GM19035 (cell line): Measurements from ENCODE around the gene HPRT1.
"Not testable (repeated sequence)": the region's sequence is repeated elsewhere in the genome, so short reads cannot be mapped to it uniquely, and the experiment has no call there.

Experiments
- ATAC-seq: cut with Tn5 transposase; IDR thresholded peaks from one replicate; pipeline ENCODE4 v1.9.1; 2021; ENCODE audit not compliant: unreplicated experiment

HPRT1 gene, protein sequence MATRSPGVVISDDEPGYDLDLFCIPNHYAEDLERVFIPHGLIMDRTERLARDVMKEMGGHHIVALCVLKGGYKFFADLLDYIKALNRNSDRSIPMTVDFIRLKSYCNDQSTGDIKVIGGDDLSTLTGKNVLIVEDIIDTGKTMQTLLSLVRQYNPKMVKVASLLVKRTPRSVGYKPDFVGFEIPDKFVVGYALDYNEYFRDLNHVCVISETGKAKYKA

DNA sequence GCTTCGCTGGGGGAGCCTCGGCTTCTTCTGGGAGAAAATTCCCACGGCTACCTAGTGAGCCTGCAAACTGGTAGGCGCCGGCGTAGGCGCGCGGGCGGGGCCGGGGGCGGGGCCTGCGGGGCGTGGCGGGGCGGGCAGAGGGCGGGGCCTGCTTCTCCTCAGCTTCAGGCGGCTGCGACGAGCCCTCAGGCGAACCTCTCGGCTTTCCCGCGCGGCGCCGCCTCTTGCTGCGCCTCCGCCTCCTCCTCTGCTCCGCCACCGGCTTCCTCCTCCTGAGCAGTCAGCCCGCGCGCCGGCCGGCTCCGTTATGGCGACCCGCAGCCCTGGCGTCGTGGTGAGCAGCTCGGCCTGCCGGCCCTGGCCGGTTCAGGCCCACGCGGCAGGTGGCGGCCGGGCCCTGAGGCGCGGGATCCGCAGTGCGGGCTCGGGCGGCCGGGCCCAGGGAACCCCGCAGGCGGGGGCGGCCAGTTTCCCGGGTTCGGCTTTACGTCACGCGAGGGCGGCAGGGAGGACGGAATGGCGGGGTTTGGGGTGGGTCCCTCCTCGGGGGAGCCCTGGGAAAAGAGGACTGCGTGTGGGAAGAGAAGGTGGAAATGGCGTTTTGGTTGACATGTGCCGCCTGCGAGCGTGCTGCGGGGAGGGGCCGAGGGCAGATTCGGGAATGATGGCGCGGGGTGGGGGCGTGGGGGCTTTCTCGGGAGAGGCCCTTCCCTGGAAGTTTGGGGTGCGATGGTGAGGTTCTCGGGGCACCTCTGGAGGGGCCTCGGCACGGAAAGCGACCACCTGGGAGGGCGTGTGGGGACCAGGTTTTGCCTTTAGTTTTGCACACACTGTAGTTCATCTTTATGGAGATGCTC is at the start of gene HPRT1:
HPRT1 (plus strand) TSS at position 161 of the 857 bp plus-strand sequence; CDS start at position 308, 147 bp downstream.
- ATAC-seq: peak; percentile 90

DNA sequence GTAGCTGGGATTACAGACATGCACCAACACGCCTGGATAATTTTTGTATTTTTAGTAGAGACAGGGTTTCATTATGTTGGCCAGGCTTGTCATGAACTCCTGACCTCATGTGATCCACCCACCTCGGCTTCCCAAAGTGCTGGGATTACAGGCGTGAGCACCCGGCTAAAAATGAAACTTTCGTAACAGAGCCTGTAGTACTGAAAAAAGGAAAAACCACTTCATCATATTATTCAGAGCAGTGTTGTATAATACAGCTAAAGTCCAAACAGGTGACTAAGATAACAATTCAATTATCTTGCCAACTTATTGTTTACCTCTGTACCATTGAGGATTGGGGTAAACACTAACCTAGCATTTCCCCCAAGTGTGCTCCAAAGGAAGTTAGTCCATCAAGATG is 43.9 kb upstream of the HPRT1 start:
- no peak for ATAC-seq

DNA sequence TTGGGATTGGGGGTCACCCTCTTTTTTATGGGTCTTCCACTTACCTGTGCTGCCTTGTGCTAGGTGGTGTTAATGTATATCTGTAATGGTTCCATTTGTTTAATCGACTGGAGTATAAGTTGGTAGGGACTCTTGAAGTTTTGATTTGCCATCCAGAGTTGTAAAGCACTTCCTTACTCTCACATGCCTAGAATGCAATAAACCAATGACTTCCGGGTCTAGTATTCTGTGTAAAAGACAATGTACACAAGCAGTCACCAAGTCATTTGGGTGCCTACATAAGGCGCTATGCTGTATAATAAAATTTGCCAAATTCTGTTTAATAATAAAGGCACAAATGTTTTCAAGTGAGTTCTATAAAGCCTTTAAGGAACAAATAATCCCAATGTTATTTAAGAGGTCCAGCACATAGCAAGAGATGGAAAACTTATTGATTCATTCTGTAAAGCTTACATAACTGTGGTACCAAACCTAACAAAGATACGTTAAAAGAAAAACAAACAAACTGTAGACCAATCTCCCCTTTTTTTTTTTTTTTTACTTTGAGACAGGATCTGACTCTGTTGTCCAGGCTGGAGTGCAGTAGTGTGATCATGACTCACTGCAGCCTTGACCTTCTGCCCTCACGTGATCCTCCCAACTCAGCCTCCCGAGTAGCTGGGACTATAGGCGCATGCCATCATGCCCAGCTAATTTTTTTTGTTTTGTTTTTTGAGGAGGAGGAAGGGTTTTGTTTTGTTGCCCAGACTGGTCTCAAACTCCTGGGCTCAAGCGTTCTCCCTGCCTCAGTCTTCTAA is 41.5 kb upstream of the HPRT1 start:
- ATAC-seq: no peak

DNA sequence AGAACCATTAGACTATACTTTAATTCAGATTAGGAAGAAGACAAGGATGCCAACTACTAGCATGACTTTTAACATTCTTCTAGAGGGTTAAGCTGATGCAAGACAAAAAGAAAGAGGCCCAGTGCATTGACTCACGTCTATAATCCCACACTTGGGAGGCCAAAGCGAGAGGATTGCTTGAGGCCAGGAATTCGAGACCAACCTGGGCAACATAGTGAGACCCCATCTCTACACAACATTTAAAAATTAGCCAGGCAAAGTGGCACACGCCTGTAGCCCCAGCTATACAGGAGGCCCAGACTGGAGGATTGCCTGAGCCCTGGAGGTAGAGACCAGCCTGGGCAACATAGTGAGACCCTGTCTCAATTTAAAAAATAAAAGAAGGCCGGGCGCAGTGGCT is 40.2 kb upstream of the HPRT1 start:
- no peak for ATAC-seq

DNA sequence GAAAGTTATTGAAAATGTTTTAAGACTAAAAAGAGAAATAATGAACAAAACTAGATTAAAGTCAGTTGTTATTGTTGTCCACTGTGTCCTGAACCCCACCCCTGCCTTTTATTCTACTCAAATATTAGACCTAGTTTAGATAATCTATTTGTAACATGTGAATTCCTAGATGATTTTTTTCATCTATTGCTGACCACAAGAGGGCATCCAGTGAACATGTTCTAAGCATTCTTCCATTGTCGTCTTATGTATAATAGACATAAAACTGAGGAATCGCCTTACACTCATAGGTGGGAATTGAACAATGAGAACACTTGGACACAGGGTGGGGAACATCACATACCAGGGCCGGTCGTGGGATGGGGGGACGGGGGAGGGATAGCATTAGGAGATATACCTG is 36.4 kb upstream of the HPRT1 start:
- no peak for ATAC-seq

DNA sequence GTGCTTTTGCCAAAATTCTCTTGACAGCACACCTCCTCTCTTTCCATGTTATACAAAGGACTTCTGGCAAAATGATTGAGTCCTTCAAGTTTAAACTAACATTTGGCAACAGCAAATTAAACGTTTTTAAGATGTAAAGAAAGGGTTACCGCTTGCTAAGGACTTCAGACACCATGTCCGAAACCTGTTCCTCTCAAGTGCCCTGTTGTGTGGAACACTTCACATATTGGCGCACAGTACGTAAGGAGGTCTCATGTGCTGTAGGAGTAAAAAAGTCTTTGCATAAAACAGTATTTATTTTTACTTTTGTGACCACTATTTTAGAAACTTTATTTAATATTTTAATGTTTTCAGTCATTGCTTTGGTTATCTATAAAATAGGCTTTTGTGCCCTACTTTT is 33.7 kb upstream of the HPRT1 start:
- no peak for ATAC-seq

DNA sequence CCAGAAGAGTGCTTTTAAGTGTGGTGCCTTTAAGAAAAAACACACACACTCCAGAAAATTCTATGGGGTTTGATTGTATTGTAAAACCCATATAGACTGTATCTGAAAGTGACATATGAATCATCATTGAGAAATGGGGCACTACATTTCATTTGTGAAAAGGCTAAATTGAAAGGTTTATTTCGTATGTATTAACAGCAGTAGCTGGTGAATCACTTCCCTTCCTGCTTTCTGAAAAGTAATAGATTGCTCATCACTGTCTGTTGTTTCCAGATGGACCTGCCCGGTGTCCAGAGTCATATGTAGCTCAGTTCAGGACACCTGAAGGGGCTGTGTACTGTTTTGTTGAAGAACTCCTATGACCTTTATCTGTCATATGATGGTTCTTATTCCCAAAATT is 28.1 kb upstream of the HPRT1 start:
- no peak for ATAC-seq

DNA sequence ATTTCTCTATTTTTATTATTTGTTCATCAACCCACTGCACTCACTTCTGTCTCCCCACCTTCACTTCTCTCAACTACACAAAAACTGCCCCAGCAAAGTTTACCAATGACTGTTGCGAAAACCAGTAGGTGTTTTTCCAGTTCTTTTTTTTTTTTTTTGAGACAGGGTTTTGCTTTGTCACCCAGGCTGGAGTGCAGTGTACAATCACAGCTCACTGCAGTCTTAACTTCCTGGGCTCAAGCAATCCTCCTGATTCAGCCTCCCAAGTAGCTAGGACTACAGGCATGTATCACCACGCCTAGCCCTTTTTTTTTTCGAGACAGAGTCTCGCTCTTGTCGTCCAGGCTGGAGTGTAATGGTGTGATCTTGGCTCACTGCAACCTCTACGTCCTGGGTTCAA is 24.1 kb upstream of the HPRT1 start:
- ATAC-seq: no peak

DNA sequence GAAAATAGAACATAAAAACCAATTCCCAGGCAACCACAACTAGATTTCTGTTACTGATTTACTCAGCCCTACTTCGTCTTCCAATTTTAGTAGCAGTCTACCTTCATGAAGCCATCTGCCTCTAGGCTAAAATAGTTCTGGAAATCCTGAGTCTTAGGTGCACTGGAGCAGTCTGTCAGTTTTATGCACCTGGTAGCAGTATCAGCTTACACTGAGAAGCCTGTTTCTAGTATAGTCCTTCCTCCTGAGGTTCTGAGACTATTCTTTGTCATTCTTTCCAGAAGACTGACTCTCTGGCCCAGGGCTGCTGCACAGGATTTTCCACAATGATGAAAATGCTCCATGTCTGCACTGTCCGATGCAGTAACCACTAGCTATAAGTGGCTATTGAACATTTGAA is 16.9 kb upstream of the HPRT1 start:
- no peak for ATAC-seq

DNA sequence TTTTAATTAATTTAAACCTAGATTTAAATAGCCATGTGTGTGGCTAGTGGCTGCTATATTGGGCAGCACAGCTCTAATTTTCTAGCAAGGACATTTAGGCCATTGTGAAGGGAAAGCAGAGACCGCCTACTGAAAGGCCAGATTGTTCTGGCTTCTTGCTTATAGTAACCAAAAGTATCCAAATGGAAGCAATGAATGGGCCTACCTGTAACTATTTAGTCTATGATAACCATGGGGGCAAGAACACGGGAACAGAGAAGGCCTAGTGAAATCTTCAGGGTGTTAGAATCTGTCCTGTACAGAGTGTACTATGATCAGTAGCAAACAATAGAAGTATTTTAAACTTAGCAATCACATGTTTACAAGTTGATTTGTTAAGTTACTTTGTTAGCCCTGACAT is 16.5 kb upstream of the HPRT1 start:
- no peak for ATAC-seq

DNA sequence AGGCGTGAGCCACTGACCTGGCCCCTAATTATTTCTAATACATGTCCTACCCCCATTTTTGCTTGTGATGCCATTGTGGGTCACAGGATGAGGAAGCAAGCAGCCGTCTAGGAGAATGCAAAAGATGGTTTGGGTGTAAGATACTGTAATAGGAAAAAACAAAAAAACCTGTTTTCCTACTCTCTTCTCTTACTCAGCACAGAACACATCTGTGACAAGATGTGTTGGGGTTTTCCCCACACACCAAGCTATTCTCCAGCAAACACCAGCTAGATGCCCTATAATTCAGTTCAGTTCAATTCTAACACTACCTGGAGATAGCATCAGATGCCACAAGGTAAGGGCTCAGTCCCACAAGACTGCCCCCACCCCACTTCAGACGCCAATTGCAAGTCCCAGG is 15.3 kb upstream of the HPRT1 start:
- ATAC-seq: no peak

DNA sequence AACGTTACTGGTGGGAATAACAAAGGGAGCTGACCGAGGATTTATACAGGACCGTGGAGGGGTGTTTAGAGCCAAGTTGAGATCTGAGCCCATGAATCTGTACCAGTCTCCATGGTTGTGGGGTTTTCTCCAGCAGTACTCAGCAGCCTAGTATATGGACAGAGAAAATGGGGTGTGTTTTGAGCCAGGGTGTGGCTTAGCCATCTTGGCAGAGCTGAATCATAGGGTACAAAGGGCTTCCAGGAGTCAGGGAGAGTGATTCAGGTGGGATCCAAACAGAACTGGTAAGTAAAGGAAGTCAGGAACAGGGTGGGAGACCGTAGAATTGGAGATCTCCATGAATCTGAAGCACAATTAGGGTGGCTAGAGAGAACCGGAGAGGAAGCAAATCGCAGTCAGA is 7.4 kb upstream of the HPRT1 start:
- ATAC-seq: no peak

DNA sequence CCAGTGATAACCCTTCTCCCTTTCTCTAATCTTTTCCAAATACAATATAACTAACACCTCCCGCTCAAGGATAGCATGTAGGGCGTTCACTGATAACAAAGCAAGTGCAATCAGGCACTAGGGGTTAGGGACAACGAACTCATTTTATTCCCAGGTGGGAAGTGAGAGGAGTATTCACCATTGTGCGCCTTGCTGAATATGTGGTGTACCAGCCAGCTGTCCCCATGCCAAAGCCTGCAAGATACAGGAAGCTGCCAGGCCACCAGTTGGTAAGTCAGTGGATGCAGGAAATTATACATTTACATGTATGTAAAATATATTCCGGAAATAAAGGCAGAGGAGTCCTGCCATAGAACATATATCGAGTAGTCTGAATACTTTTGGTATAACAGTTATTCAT is 6.3 kb upstream of the HPRT1 start:
- no peak for ATAC-seq

DNA sequence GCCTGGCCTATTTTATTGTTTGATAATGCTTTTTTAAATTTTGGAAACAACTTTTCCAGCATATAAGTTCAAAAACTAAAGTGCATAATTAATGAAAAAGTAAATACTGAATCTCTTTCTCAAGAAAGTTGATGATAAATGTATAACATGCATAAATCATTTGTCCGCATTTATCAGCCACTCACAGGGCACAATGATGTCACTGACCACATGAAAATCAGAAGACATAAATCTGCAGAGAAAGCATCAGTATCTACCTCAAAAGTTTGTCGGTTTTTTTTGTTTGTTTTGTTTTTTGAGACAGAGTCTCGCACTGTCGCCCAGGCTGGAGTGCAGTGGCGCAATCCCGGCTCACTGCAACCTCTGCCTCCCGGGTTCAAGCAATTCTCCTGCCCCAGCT is 5.5 kb upstream of the HPRT1 start:
- ATAC-seq: no peak

DNA sequence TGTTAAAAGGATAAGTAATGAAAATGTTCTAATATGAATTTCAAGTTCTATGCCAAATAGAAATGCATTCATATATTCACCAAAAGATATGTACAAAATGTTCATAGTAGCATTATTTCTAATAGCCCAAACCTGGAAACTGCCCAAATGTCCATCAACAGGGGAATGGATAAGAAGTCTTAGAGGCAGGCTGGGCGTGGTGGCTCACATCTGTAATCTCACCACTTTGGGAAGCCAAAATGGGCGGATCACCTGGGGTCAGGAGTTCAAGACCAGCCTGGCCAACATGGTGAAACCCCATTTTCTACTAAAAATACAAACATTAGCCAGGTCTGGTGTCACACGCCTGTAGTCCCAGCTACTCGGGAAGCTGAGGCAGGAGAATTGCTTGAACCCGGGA is 2.3 kb upstream of the HPRT1 start:
- no peak for ATAC-seq

DNA sequence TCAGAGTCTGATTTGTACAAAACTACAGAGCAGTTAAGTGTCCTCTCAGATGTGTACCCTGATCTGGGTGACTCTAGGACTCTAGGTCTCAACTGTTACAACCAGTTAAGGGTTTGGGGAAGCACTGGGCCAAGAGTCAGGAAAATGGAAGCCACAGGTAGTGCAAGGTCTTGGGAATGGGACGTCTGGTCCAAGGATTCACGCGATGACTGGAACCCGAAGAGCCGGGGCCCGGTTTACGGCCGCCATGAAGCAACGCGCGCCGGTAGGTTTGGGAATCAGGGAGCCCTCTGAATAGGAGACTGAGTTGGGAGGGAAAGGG is 321 bp upstream of the HPRT1 start:
- ATAC-seq: peak; percentile 18

DNA sequence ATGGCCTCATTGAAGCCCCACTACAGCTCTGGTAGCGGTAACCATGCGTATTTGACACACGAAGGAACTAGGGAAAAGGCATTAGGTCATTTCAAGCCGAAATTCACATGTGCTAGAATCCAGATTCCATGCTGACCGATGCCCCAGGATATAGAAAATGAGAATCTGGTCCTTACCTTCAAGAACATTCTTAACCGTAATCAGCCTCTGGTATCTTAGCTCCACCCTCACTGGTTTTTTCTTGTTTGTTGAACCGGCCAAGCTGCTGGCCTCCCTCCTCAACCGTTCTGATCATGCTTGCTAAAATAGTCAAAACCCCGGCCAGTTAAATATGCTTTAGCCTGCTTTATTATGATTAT is 876 bp downstream of the HPRT1 start:
- ATAC-seq: peak; percentile 27

DNA sequence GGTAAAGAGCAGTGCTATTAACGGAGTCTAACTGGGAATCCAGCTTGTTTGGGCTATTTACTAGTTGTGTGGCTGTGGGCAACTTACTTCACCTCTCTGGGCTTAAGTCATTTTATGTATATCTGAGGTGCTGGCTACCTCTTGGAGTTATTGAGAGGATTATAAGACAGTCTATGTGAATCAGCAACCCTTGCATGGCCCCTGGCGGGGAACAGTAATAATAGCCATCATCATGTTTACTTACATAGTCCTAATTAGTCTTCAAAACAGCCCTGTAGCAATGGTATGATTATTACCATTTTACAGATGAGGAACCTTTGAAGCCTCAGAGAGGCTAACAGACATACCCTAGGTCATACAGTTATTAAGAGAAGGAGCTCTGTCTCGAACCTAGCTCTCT is 1.5 kb downstream of the HPRT1 start:
- ATAC-seq: no peak

DNA sequence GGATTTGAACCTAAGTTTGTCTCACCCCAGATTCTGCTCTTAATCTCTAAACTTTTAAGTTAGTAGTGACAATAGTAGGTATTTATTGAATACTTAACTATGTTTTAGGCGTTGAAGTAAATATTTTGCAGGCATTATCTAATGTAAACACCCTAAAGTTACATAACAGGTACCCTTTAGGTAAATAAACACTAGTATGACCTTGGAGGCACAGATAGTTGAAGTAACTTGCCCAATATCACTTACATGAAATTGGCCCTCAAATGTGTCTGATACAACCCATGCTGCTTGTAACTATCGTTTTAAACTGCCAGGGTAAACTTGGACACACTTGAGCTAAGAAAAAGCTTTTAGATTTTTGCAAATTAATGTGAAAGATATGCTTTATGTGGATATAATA is 3.0 kb downstream of the HPRT1 start:
- no peak for ATAC-seq

DNA sequence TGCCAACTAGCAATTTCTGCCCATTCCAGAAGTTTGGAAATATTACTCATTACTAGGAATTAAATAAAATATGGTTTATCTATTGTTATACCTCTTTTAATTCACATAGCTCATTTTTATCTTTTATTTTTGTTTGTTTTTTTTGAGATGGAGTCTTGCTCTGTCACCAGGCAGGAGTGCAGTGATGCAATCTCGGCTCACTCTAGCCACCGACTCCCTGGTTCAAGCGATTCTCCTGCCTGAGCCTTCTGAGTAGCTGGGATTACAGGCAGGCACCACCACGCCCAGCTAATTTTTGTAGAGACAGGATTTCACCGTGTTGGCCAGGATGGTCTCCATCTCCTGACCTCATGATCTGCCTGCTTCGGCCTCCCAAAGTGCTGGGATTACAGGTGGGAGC is 4.5 kb downstream of the HPRT1 start:
- ATAC-seq: not testable (repeated sequence)

DNA sequence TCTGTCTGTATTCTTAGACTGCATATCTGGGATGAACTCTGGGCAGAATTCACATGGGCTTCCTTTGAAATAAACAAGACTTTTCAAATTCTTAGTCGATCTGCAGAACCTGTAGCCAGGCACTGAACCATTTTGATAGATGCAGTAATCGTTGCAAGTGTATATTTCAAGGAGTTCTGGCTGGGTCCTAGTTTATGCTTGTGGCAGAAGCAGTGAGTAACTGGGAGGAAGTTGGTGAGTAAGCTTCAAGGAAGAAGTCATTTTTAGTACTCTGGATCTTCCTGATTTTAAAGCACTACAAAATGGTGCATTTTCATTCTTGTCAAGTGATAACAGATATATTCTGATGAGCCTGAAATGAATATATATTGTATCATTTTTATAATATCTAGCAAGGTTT is 9.5 kb downstream of the HPRT1 start:
- no peak for ATAC-seq

DNA sequence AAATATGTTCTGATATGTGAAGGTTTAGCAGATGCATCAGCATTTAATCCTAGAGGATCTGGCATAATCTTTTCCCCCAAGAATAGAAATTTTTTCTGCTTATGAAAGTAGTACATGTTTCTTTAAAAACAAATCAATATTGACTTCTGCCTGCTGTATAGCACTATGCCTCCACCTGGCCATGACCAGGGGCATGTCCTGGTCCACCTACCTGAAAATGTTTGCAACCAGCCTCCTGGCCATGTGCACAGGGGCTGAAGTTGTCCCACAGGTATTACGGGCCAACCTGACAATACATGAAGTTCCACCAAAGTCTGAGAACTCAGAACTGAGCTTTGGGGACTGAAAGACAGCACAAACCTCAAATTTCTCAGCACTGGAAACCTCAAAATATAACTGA is 10.0 kb downstream of the HPRT1 start:
- no peak for ATAC-seq
